ENCODE results near the gene ROBO2.

- TF ChIP-seq CTCF (IDR thresholded peaks at IDR 0.05; ENCODE audit: poor library complexity, severe bottlenecking) (no peak), POLR2AphosphoS5 (IDR thresholded peaks at IDR 0.05) (no peak), RAD21 (conservative IDR thresholded peaks at IDR 0.05) (no peak), REST (IDR thresholded peaks at IDR 0.05; ENCODE audit: borderline replicate concordance) (no peak), EZH2 (IDR thresholded peaks at IDR 0.05; ENCODE audit: borderline replicate concordance, insufficient read depth, low read length, poor library complexity, severe bottlenecking) (no peak), MXI1 (conservative IDR thresholded peaks at IDR 0.05; ENCODE audit: poor library complexity, severe bottlenecking) (no peak), EP300 (conservative IDR thresholded peaks at IDR 0.05; ENCODE audit: poor library complexity, severe bottlenecking) (no peak)
Observed at GRCh38 chr3:77271306-77271705, 231.4 kb downstream of the ROBO2 start.
